ENCODE results near the gene RAB35. TPM values are rescaled to one million over a fixed set of nuclear protein-coding genes. Genes with fewer than 3 reads are reported as not detected.

Gene RAB35
- polyA plus RNA-seq, 1 donor from 2014 or later = 60.2 TPM

- Histone ChIP-seq H3F3A (ENCODE audit: insufficient read depth, low read length, poor library complexity, severe bottlenecking) (no peaks in the 10 kb centered on the region), H3K27me3 (ENCODE audit: insufficient read depth, low read depth, low read length) (no peaks in the 10 kb centered on the region), H3K27ac (ENCODE audit: low read length) (no peak overlapping the region), H3K9me2 (ENCODE audit: insufficient read depth, low read length) (no peaks in the 10 kb centered on the region), H3K9me3 (ENCODE audit: low read length) (no peaks in the 10 kb centered on the region), H3K79me2 (replicated peaks; ENCODE audit: insufficient read depth, low read length) (no peaks in the 10 kb centered on the region), H3K4me3 (ENCODE audit: low read length) (no peak overlapping the region), H3K4me2 (ENCODE audit: low read length) (no peak overlapping the region), H4K20me1 (ENCODE audit: insufficient read depth) (no peaks in the 10 kb centered on the region), H3K36me3 (ENCODE audit: insufficient read depth, low read length) (no peaks in the 10 kb centered on the region), H2AFZ (ENCODE audit: low read depth, low read length) (no peak overlapping the region), H3K9ac (ENCODE audit: low read length) (no peak overlapping the region)
- TF ChIP-seq RAD21 (conservative IDR thresholded peaks at IDR 0.05) = no peak
- TF ChIP-seq SMC3 (conservative IDR thresholded peaks at IDR 0.05; ENCODE audit: poor library complexity) = no peak
- no peak for TF ChIP-seq TAF1 (IDR thresholded peaks at IDR 0.05; ENCODE audit: low read depth)
- TF ChIP-seq CTCF (IDR thresholded peaks at IDR 0.05; ENCODE audit: poor library complexity, severe bottlenecking) = no peak
- TF ChIP-seq POLR2AphosphoS5 (IDR thresholded peaks at IDR 0.05) = no peak
- TF ChIP-seq EP300 (conservative IDR thresholded peaks at IDR 0.05; ENCODE audit: poor library complexity, severe bottlenecking) = no peak
- TF ChIP-seq MXI1 (conservative IDR thresholded peaks at IDR 0.05; ENCODE audit: poor library complexity, severe bottlenecking) = no peak
- TF ChIP-seq EZH2 (IDR thresholded peaks at IDR 0.05; ENCODE audit: borderline replicate concordance, insufficient read depth, low read length, poor library complexity, severe bottlenecking) = no peak
- TF ChIP-seq REST (IDR thresholded peaks at IDR 0.05; ENCODE audit: borderline replicate concordance) = no peak
Observed at GRCh38 chr12:120051535-120051934, 65.0 kb downstream of the RAB35 start.

GRCh38 chr12:120049426-120049825, 67.1 kb downstream of the RAB35 start:
- Histone ChIP-seq H3K27me3 (ENCODE audit: insufficient read depth, low read depth, low read length) (no peaks in the 10 kb centered on the region), H3F3A (ENCODE audit: insufficient read depth, low read length, poor library complexity, severe bottlenecking) (no peaks in the 10 kb centered on the region), H3K4me2 (ENCODE audit: low read length) (no peak overlapping the region), H3K27ac (ENCODE audit: low read length) (no peak overlapping the region), H3K9ac (ENCODE audit: low read length) (no peak overlapping the region), H3K79me2 (replicated peaks; ENCODE audit: insufficient read depth, low read length) (no peaks in the 10 kb centered on the region), H3K36me3 (ENCODE audit: insufficient read depth, low read length) (no peaks in the 10 kb centered on the region), H3K4me3 (ENCODE audit: low read length) (no peak overlapping the region), H3K9me2 (ENCODE audit: insufficient read depth, low read length) (no peaks in the 10 kb centered on the region), H2AFZ (ENCODE audit: low read depth, low read length) (no peak overlapping the region), H3K9me3 (ENCODE audit: low read length) (no peaks in the 10 kb centered on the region), H4K20me1 (ENCODE audit: insufficient read depth) (no peaks in the 10 kb centered on the region)
- TF ChIP-seq EZH2 (IDR thresholded peaks at IDR 0.05; ENCODE audit: borderline replicate concordance, insufficient read depth, low read length, poor library complexity, severe bottlenecking) = no peak

GRCh38 chr12:120048263-120048662, 68.3 kb downstream of the RAB35 start:
- H3K9ac ChIP-seq (ENCODE audit: low read length) = no peak overlapping the region
- H3F3A ChIP-seq (ENCODE audit: insufficient read depth, low read length, poor library complexity, severe bottlenecking) = no peaks in the 10 kb centered on the region
- no peaks in the 10 kb centered on the region for H3K36me3 ChIP-seq (ENCODE audit: insufficient read depth, low read length)
- no peaks in the 10 kb centered on the region for H3K9me3 ChIP-seq (ENCODE audit: low read length)
- H2AFZ ChIP-seq (ENCODE audit: low read depth, low read length) = no peak overlapping the region
- H3K4me3 ChIP-seq (ENCODE audit: low read length) = no peak overlapping the region
- H3K79me2 ChIP-seq (replicated peaks; ENCODE audit: insufficient read depth, low read length) = no peaks in the 10 kb centered on the region
- TF ChIP-seq RAD21 (conservative IDR thresholded peaks at IDR 0.05) (no peak), POLR2AphosphoS5 (IDR thresholded peaks at IDR 0.05) (no peak), CTCF (IDR thresholded peaks at IDR 0.05; ENCODE audit: poor library complexity, severe bottlenecking) (no peak), EP300 (conservative IDR thresholded peaks at IDR 0.05; ENCODE audit: poor library complexity, severe bottlenecking) (no peak), EZH2 (IDR thresholded peaks at IDR 0.05; ENCODE audit: borderline replicate concordance, insufficient read depth, low read length, poor library complexity, severe bottlenecking) (no peak), SMC3 (conservative IDR thresholded peaks at IDR 0.05; ENCODE audit: poor library complexity) (no peak), REST (IDR thresholded peaks at IDR 0.05; ENCODE audit: borderline replicate concordance) (no peak), TAF1 (IDR thresholded peaks at IDR 0.05; ENCODE audit: low read depth) (no peak), MXI1 (conservative IDR thresholded peaks at IDR 0.05; ENCODE audit: poor library complexity, severe bottlenecking) (no peak)
- no peak overlapping the region for H3K27ac ChIP-seq (ENCODE audit: low read length)
- H3K27me3 ChIP-seq (ENCODE audit: insufficient read depth, low read depth, low read length) = no peaks in the 10 kb centered on the region
- H3K4me2 ChIP-seq (ENCODE audit: low read length) = no peak overlapping the region
- H4K20me1 ChIP-seq (ENCODE audit: insufficient read depth) = no peaks in the 10 kb centered on the region
- no peaks in the 10 kb centered on the region for H3K9me2 ChIP-seq (ENCODE audit: insufficient read depth, low read length)

Measured in neural cell (in vitro differentiated cells).